Right lobe of liver (tissue), 6 donors: ENCODE results near the gene CASZ1. TPM values are rescaled to one million over a fixed set of nuclear protein-coding genes. Genes with fewer than 3 reads are reported as not detected.

Source experiments
- ATAC-seq, 4 donors: fragments of 200-7000 bp; cut with Tn5 transposase; one replicate each; pipeline ENCODE4 v1.9.1; 2020; ENCODE audit warnings: mild to moderate bottlenecking in 4 of 4, moderate library complexity in 4 of 4
- DNase-seq, 3 donors: peaks; one replicate each; pipeline ENCODE4 v3.0.0-alpha.2; 2020
- H3K27ac ChIP-seq, 3 donors: fragments of 200-600 bp; one replicate each; pipeline ENCODE4 v1.8.0; 2022
- H3K27me3 ChIP-seq, 2 donors: fragments of 200-600 bp; one replicate each; pipeline ENCODE4 v1.8.0; 2022
- H3K36me3 ChIP-seq, 4 donors: fragments of 200-600 bp; sonication (generic) in 1 of 4; one replicate each; pipeline versions ENCODE4 v1.5.1 to v1.8.0; 2017 to 2022; ENCODE audit warnings: control low read depth in 1 of 4
- H3K4me1 ChIP-seq, 4 donors: fragments of 200-600 bp; sonication (generic) in 1 of 4; one replicate each; pipeline versions ENCODE4 v1.5.1 to v1.8.0; 2017 to 2022; ENCODE audit warnings: control low read depth in 1 of 4
- H3K4me3 ChIP-seq, 3 donors: fragments of 200-600 bp; one replicate each; pipeline ENCODE4 v1.8.0; 2022
- H3K9me3 ChIP-seq, 4 donors: fragments of 200-600 bp; sonication (generic) in 1 of 4; one replicate each; pipeline versions ENCODE4 v1.5.1 to v1.8.0; 2017 to 2022; ENCODE audit warnings: control low read depth in 1 of 4
- CTCF ChIP-seq, 4 donors: fragments of 200-600 bp in 3 of 4; fragments of 450-650 bp in 1 of 4; IDR thresholded peaks; one replicate each; pipeline versions ENCODE4 v1.5.1 to v1.8.0; 2016 to 2022; ENCODE audit warnings: antibody characterized with exemption in 4 of 4, mild to moderate bottlenecking in 2 of 4
- POLR2A ChIP-seq: fragments of 450-650 bp; IDR thresholded peaks from one replicate; pipeline ENCODE4 v1.6.1; 2017; ENCODE audit warnings: antibody characterized with exemption, mild to moderate bottlenecking
- WGBS: methylation state at CpG from one replicate; pipeline ENCODE4 v1.1.6; 2018; ENCODE audit warnings: low coverage, low lambda C conversion rate; ENCODE audit not compliant: insufficient coverage; ENCODE audit errors: missing lambda C conversion rate; 5-methylcytosine and 5-hydroxymethylcytosine counted together
- intact Hi-C, 2 donors: fragments of 100-400 bp; cut with DNase I; formaldehyde crosslinking; loops; one replicate each; pipeline versions ENCODE4 v1.11.2 to v1.14.1; 2022
- total RNA-seq, 6 experiments: library from RNA; depleted of rRNA in 2 of 6; stranded (reverse); fragments of >200 nt in 2 of 6; fragmentation: NEBNext Ultra II Directional in 3 of 6; extraction: Animal tissue kit (Norgen Biotek cat#: 25700) in 3 of 6; gene quantifications; one replicate each; pipeline versions ENCODE4 v1.1.0 to v1.2.4, GENCODE V29; 2016 to 2023
- donor health status: DM: no; HTN: yes; CAD: no.
- donor health status: DM: no; HTN: no; CAD: no.
- donor health status: DM: no; HTN: no; CAD: no.
- donor health status: DM: no; HTN: yes; CAD: no.
- donor health status: DM: no; HTN: yes; CAD: no.

CASZ1 gene
- total RNA-seq, 6 experiments from 2014 or later, result 3.1 to 10.1 (median 5.3) TPM

DNA sequence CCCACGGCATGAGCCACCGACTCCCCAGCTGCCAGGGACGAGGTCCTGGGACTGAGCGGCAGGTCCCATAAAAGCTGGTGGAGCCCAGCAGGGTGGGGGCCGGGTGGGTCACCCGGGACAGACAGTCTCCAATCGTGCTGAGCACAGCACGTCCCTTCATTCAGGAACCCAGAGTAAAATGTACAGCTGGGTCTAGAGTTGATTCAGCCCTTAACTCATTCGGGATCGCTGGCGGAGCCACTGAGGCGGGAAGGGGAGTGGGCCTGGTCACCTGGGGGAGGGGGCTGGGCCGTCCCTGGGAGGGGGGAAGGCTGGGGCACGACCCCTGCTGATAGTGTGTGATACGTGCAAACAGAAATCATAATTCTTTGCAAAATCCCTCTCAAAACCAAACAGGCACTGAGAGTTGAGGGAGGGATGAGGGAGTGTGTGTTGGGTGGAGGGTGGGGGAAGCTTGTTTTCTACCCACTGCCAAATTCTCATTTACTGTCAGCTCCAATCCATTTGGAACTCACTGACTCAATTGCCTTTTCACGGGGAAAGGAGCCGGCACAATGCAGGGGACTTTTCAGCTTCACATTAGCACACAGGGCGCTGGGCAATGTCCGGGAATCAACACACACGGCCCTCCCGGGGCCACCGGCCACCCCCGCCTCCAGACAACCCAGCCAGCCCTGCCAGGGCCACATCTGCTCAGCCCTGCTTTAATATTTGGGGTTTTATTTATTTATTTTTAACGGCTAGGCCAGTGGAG is 13.8 kb downstream of the CASZ1 start:
- Histone ChIP-seq H3K27me3 (no peaks in the 10 kb centered on the region), H3K9me3 (no peaks in the 10 kb centered on the region), H3K4me3 (no peak overlapping the region), H3K36me3 (no peaks in the 10 kb centered on the region), H3K4me1 (peaks cover 0 to 3% (median 0%) of the 10 kb centered on the region in 4 donors), H3K27ac (no peak overlapping the region)
- intact Hi-C loops, result no loop called here
- 58% methylated on average over 8 of the region's 24 CpGs for whole genome bisulfite sequencing
- no peak for ATAC-seq
- TF ChIP-seq POLR2A (no peak), CTCF (IDR thresholded peaks at IDR 0.05) (no peak)
- peak in 1 of 3 donors; percentile 12 for DNase-seq

- Histone ChIP-seq H3K4me3 (no peak overlapping the region), H3K27me3 (no peaks in the 10 kb centered on the region), H3K4me1 (peaks cover 0 to 3% (median 0%) of the 10 kb centered on the region in 4 donors), H3K27ac (no peak overlapping the region), H3K9me3 (no peaks in the 10 kb centered on the region), H3K36me3 (no peaks in the 10 kb centered on the region)
- TF ChIP-seq CTCF (IDR thresholded peaks at IDR 0.05) (no peak), POLR2A (no peak)
- 26% methylated on average over 2 of the region's 8 CpGs for WGBS
- intact Hi-C loops, result no loop called here
- peak; percentile 23 to 94 (median 34) for ATAC-seq
- peak; percentile 19 to 77 (median 74) for DNase-seq
These were observed 15.3 kb downstream of the CASZ1 start for GRCh38 chr1:10781137-10781536.

- peak in 2 of 3 donors; percentile 3 to 36 for DNase-seq
- Histone ChIP-seq H3K27ac (no peak overlapping the region), H3K4me3 (no peak overlapping the region), H3K36me3 (no peaks in the 10 kb centered on the region), H3K27me3 (no peaks in the 10 kb centered on the region), H3K4me1 (peaks cover 0 to 3% (median 0%) of the 10 kb centered on the region in 4 donors), H3K9me3 (no peaks in the 10 kb centered on the region)
- intact Hi-C loops, result no loop called here
- TF ChIP-seq POLR2A, result no peak
- TF ChIP-seq CTCF (IDR thresholded peaks at IDR 0.05), result no peak
- peak in 1 of 4 donors; percentile 11 for ATAC-seq
- 68% methylated on average over 7 of the region's 10 CpGs for WGBS
These were observed 16.6 kb downstream of the CASZ1 start for GRCh38 chr1:10779841-10780240.

- no peak overlapping the region for H3K4me3 ChIP-seq
- H3K27me3 ChIP-seq, result no peaks in the 10 kb centered on the region
- H3K27ac ChIP-seq, result no peak overlapping the region
- H3K9me3 ChIP-seq, result no peaks in the 10 kb centered on the region
- peak in 2 of 3 donors; percentile 9 to 37 for DNase-seq
- TF ChIP-seq POLR2A (no peak), CTCF (IDR thresholded peaks at IDR 0.05) (no peak)
- WGBS, result 78% methylated on average over 9 of the region's 18 CpGs
- intact Hi-C loops, result no loop called here
- ATAC-seq, result peak in 1 of 4 donors; percentile 24
- H3K4me1 ChIP-seq, result peaks cover 0 to 3% (median 0%) of the 10 kb centered on the region in 4 donors
- no peaks in the 10 kb centered on the region for H3K36me3 ChIP-seq
These were observed 17.2 kb downstream of the CASZ1 start for GRCh38 chr1:10779201-10779600.
